Measurements from ENCODE around the gene ADORA2A.

GRCh38 chr22:24489011-24489410 is 61.6 kb downstream of the ADORA2A start:
- TF ChIP-seq ELF4 (IDR thresholded peaks at IDR 0.05) (no peak), BHLHE40 (IDR thresholded peaks at IDR 0.05; ENCODE audit: borderline replicate concordance) (no peak), SP1 (IDR thresholded peaks at IDR 0.05) (no peak), FOXA1 (IDR thresholded peaks at IDR 0.05) (no peak), SUZ12 (IDR thresholded peaks at IDR 0.05) (no peak), PKNOX1 (IDR thresholded peaks at IDR 0.05) (no peak), FOXK2 (IDR thresholded peaks at IDR 0.05) (no peak), ARNT (IDR thresholded peaks at IDR 0.05) (no peak), L3MBTL2 (conservative IDR thresholded peaks at IDR 0.05) (no peak), CTBP1 (IDR thresholded peaks at IDR 0.05; ENCODE audit: borderline replicate concordance) (no peak), TARDBP (IDR thresholded peaks at IDR 0.05) (no peak), FOXM1 (IDR thresholded peaks at IDR 0.05; ENCODE audit: borderline replicate concordance) (no peak), HDGF (IDR thresholded peaks at IDR 0.05; ENCODE audit: borderline replicate concordance) (no peak), ZNF384 (IDR thresholded peaks at IDR 0.05) (no peak)
